22Rv1 (cell line): ENCODE data around the gene SCN5A.

ENCODE experiments used
- CTCF ChIP-seq: fragments of 450-650 bp; IDR thresholded peaks from 2 replicates; pipeline ENCODE4 v1.5.1; 2017; ENCODE audit warnings: mild to moderate bottlenecking
- ZFX ChIP-seq: fragments of 450-650 bp; IDR thresholded peaks from 2 replicates; pipeline ENCODE4 v1.6.1; 2017; ENCODE audit warnings: antibody characterized with exemption, borderline replicate concordance

DNA sequence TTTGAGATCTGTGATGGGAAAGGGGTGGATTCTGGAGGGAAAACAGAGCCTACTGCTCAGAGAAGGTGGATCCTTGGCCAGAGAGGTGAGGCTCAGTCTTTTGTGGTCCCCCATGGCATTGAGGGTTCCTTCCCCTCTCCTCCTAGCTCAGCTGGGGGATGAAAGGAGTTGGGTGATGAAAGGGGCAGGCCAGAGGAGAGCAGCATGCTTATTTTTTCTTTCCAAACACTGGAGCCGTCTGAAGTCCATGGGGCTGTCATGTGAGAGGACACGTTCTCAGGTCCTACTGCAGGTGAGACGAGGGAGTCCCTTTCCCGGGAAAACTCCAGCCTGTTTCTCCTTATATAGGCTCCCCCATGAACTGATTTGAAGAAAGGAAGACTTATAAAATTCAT lies 71.4 kb downstream of the SCN5A start:
- no peak for TF ChIP-seq CTCF
- TF ChIP-seq ZFX, result no peak
